Activated naive CD4-positive, alpha-beta T cell treated with anti-CD3 and anti-CD28 coated beads, Interleukin-2, amount 10 ng/mL, durations not matched to agents 7 days and 5 days (primary cell): Measurements from ENCODE around the gene SLC31A2.
A peak's percentile ranks its signal among the peaks of the same experiment; 100 is the strongest.

Experiments used
- CTCF ChIA-PET: fragments of 350-600 bp; sonication (Branson Sonifier 250); formaldehyde crosslinking; loops from one replicate; lab custom pipeline; 2021; ENCODE audit warnings: antibody characterized with exemption; lab: Charles Lee
- DNase-seq: peaks from one replicate; pipeline ENCODE4 v3.0.0-alpha.2; 2020
- H3K27ac Mint-ChIP-seq: one replicate; pipeline ENCODE4 v1.8.0; 2021; ENCODE audit warnings: mild to moderate bottlenecking, moderate library complexity, mixed read lengths
- H3K27me3 Mint-ChIP-seq: one replicate; pipeline ENCODE4 v1.8.0; 2021; ENCODE audit warnings: mild to moderate bottlenecking, mixed read lengths
- H3K36me3 Mint-ChIP-seq: one replicate; pipeline ENCODE4 v1.8.0; 2021; ENCODE audit warnings: mixed read lengths
- H3K4me1 Mint-ChIP-seq: one replicate; pipeline ENCODE4 v1.8.0; 2021; ENCODE audit warnings: mixed read lengths
- H3K4me3 Mint-ChIP-seq: one replicate; pipeline ENCODE4 v1.8.0; 2021; ENCODE audit warnings: mild to moderate bottlenecking, moderate library complexity, mixed read lengths
- H3K9me3 Mint-ChIP-seq: one replicate; pipeline ENCODE4 v1.8.0; 2021; ENCODE audit warnings: mixed read lengths

Gene SLC31A2

GRCh38 chr9:113185271-113185670 is 34.5 kb downstream of the SLC31A2 start:
- DNase-seq = no peak
- H3K27ac Mint-ChIP-seq = peak overlapping the region; percentile 13
- H3K9me3 Mint-ChIP-seq = no peaks in the 10 kb centered on the region

GRCh38 chr9:113186137-113186755 is 35.4 kb downstream of the SLC31A2 start:
- CTCF ChIA-PET = interaction anchor here (0.8 to 1.3 kb wide), 3 partner anchors 11 to 89 kb away, joined by 3 to 4 read pairs (median 3); no protein-coding TSS in a partner anchor
- H3K27me3 Mint-ChIP-seq = no peaks in the 10 kb centered on the region
- no peak overlapping the region for H3K4me3 Mint-ChIP-seq
- no peak for DNase-seq
- H3K4me1 Mint-ChIP-seq = peaks cover 13% of the 10 kb centered on the region
- no peaks in the 10 kb centered on the region for H3K9me3 Mint-ChIP-seq
- peak overlapping the region; percentile 15 for H3K27ac Mint-ChIP-seq
- peaks cover 61% of the 10 kb centered on the region for H3K36me3 Mint-ChIP-seq

More at GRCh38 chr9:113185271-113185670, 34.5 kb downstream of the SLC31A2 start:
- peaks cover 64% of the 10 kb centered on the region for H3K36me3 Mint-ChIP-seq
- CTCF ChIA-PET = interaction anchor here (1.3 kb wide), 1 partner anchor 89 kb away, joined by 4 read pairs; no protein-coding TSS in a partner anchor
- H3K4me3 Mint-ChIP-seq = no peak overlapping the region
- peaks cover 13% of the 10 kb centered on the region for H3K4me1 Mint-ChIP-seq
- no peaks in the 10 kb centered on the region for H3K27me3 Mint-ChIP-seq

GRCh38 chr9:113187929-113188595 is 37.3 kb downstream of the SLC31A2 start:
- H3K36me3 Mint-ChIP-seq = peaks cover 50% of the 10 kb centered on the region
- CTCF ChIA-PET = no interaction called here
- H3K27me3 Mint-ChIP-seq = no peaks in the 10 kb centered on the region
- no peak overlapping the region for H3K4me3 Mint-ChIP-seq
- no peak for DNase-seq
- no peaks in the 10 kb centered on the region for H3K9me3 Mint-ChIP-seq
- H3K27ac Mint-ChIP-seq = peak overlapping the region; percentile 70
- H3K4me1 Mint-ChIP-seq = peaks cover 13% of the 10 kb centered on the region

- H3K4me1 Mint-ChIP-seq = peaks cover 12% of the 10 kb centered on the region
- DNase-seq = no peak
- CTCF ChIA-PET = interaction anchor here (0.5 to 1.5 kb wide), 2 partner anchors 40 to 80 kb away, joined by 4 to 5 read pairs; no protein-coding TSS in a partner anchor
- no peak overlapping the region for H3K4me3 Mint-ChIP-seq
- H3K9me3 Mint-ChIP-seq = no peaks in the 10 kb centered on the region
- peaks cover 38% of the 10 kb centered on the region for H3K36me3 Mint-ChIP-seq
- no peak overlapping the region for H3K27ac Mint-ChIP-seq
- no peaks in the 10 kb centered on the region for H3K27me3 Mint-ChIP-seq
Observed at GRCh38 chr9:113192455-113192854, 41.6 kb downstream of the SLC31A2 start.

- DNase-seq = no peak
- Mint-ChIP-seq H3K4me1 (no peaks in the 10 kb centered on the region), H3K27ac (no peak overlapping the region), H3K27me3 (no peaks in the 10 kb centered on the region), H3K9me3 (no peaks in the 10 kb centered on the region), H3K36me3 (peaks cover 53% of the 10 kb centered on the region), H3K4me3 (no peak overlapping the region)
- CTCF ChIA-PET = no interaction called here
Observed at GRCh38 chr9:113199683-113200329, 49.0 kb downstream of the SLC31A2 start.

- Mint-ChIP-seq H3K9me3 (no peaks in the 10 kb centered on the region), H3K4me3 (no peak overlapping the region), H3K27me3 (no peaks in the 10 kb centered on the region), H3K4me1 (no peaks in the 10 kb centered on the region), H3K36me3 (peaks cover 42% of the 10 kb centered on the region), H3K27ac (no peak overlapping the region)
- no peak for DNase-seq
- CTCF ChIA-PET = no interaction called here
Observed at GRCh38 chr9:113205432-113205831, 54.6 kb downstream of the SLC31A2 start.

- Mint-ChIP-seq H3K36me3 (peaks cover 42% of the 10 kb centered on the region), H3K4me3 (no peak overlapping the region), H3K27ac (no peak overlapping the region), H3K27me3 (no peaks in the 10 kb centered on the region), H3K4me1 (no peaks in the 10 kb centered on the region), H3K9me3 (no peaks in the 10 kb centered on the region)
- CTCF ChIA-PET = no interaction called here
- DNase-seq = no peak
Observed at GRCh38 chr9:113205861-113206260, 55.1 kb downstream of the SLC31A2 start.

- H3K36me3 Mint-ChIP-seq = peaks cover 33% of the 10 kb centered on the region
- CTCF ChIA-PET = no interaction called here
Observed at GRCh38 chr9:113210815-113211214, 60.0 kb downstream of the SLC31A2 start.

More at GRCh38 chr9:113210815-113211214, 60.0 kb downstream of the SLC31A2 start:
- no peaks in the 10 kb centered on the region for H3K27me3 Mint-ChIP-seq
- no peak overlapping the region for H3K27ac Mint-ChIP-seq
- peaks cover 9% of the 10 kb centered on the region for H3K4me1 Mint-ChIP-seq
- no peak overlapping the region for H3K4me3 Mint-ChIP-seq
- no peaks in the 10 kb centered on the region for H3K9me3 Mint-ChIP-seq
- no peak for DNase-seq
